HG03378 (cell line): ENCODE measurements around the gene ZRANB3.

ENCODE experiments used
- ATAC-seq: cut with Tn5 transposase; IDR thresholded peaks from one replicate; pipeline ENCODE4 v1.9.1; 2021; ENCODE audit warnings: mild to moderate bottlenecking, moderate library complexity; ENCODE audit not compliant: unreplicated experiment

ZRANB3 gene

GRCh38 chr2:135257383-135258090 is 273.5 kb downstream of the ZRANB3 start:
- no peak for ATAC-seq

- no peak for ATAC-seq
Observed at GRCh38 chr2:135256531-135257260, 274.3 kb downstream of the ZRANB3 start.

GRCh38 chr2:135255208-135255607 is 275.8 kb downstream of the ZRANB3 start:
- ATAC-seq: no peak

- ATAC-seq: no peak
Observed at GRCh38 chr2:135252805-135253458, 278.1 kb downstream of the ZRANB3 start.

- no peak for ATAC-seq
Observed at GRCh38 chr2:135248611-135249010, 282.4 kb downstream of the ZRANB3 start.

- ATAC-seq: no peak
Observed at GRCh38 chr2:135246711-135247270, 284.2 kb downstream of the ZRANB3 start.

GRCh38 chr2:135245071-135245470 is 285.9 kb downstream of the ZRANB3 start:
- ATAC-seq: no peak

GRCh38 chr2:135238651-135239050 is 292.4 kb downstream of the ZRANB3 start:
- no peak for ATAC-seq

- ATAC-seq: no peak
Observed at GRCh38 chr2:135230150-135230549, 300.9 kb downstream of the ZRANB3 start.

GRCh38 chr2:135227386-135227785 is 303.6 kb downstream of the ZRANB3 start:
- no peak for ATAC-seq

- no peak for ATAC-seq
Observed at GRCh38 chr2:135226961-135227360, 304.1 kb downstream of the ZRANB3 start.

- no peak for ATAC-seq
Observed at GRCh38 chr2:135225781-135226180, 305.2 kb downstream of the ZRANB3 start.

GRCh38 chr2:135219226-135219625 is 311.8 kb downstream of the ZRANB3 start:
- no peak for ATAC-seq

- no peak for ATAC-seq
Observed at GRCh38 chr2:135218426-135218825, 312.6 kb downstream of the ZRANB3 start.

- no peak for ATAC-seq
Observed at GRCh38 chr2:135212757-135213156, 318.3 kb downstream of the ZRANB3 start.

- no peak for ATAC-seq
Observed at GRCh38 chr2:135208016-135208415, 323.0 kb downstream of the ZRANB3 start.

- ATAC-seq: no peak
Observed at GRCh38 chr2:135203944-135204343, 327.1 kb downstream of the ZRANB3 start.

GRCh38 chr2:135202751-135203150 is 328.3 kb downstream of the ZRANB3 start:
- no peak for ATAC-seq

- ATAC-seq: no peak
Observed at GRCh38 chr2:135198481-135198880, 332.5 kb downstream of the ZRANB3 start.

- ATAC-seq: no peak
Observed at GRCh38 chr2:135190799-135191198, 340.2 kb downstream of the ZRANB3 start.

- no peak for ATAC-seq
Observed at GRCh38 chr2:135189148-135189547, 341.9 kb downstream of the ZRANB3 start.

GRCh38 chr2:135187270-135187669 is 343.7 kb downstream of the ZRANB3 start:
- no peak for ATAC-seq
